ENCODE measurements around the gene TMEM52. TPM values are rescaled to one million over a fixed set of nuclear protein-coding genes. Genes with fewer than 3 reads are reported as not detected.

TMEM52 gene
- total and polyA plus RNA-seq, 2 of the 13 experiments (the other 11 are each of a cell fraction or from before 2014, with no cell fraction given), result 13.2 to 18.7 TPM

GRCh38 chr1:1959840-1960479, 40.9 kb upstream of the TMEM52 start (continued):
- TF ChIP-seq E2F5 (CRISPR knock-in tag; conservative IDR thresholded peaks at IDR 0.05), result no peak
- no peak for TF ChIP-seq ZNF17 (CRISPR knock-in tag; IDR thresholded peaks at IDR 0.05)
- TF ChIP-seq SKI (IDR thresholded peaks at IDR 0.05; ENCODE audit: partially characterized antibody), result peak; percentile 74
- no peak for TF ChIP-seq RNF219 (CRISPR knock-in tag; IDR thresholded peaks at IDR 0.05)
- TF ChIP-seq PRDM15 (CRISPR knock-in tag; IDR thresholded peaks at IDR 0.05), result no peak
- TF ChIP-seq RFXANK (CRISPR knock-in tag; IDR thresholded peaks at IDR 0.05), result no peak
- no peak for TF ChIP-seq ZNF318 (CRISPR knock-in tag; IDR thresholded peaks at IDR 0.05)
- peak; percentile 46; the same call in 1 of the 2 replicates for TF ChIP-seq SAFB2 (CRISPR knock-in tag; IDR thresholded peaks at IDR 0.05; ENCODE audit: borderline replicate concordance, low read depth)
- no peak for TF ChIP-seq MTA1 (CRISPR knock-in tag; IDR thresholded peaks at IDR 0.05; ENCODE audit: borderline replicate concordance)
- TF ChIP-seq MTERF4 (CRISPR knock-in tag; IDR thresholded peaks at IDR 0.05), result 0 out of 2 replicates have a peak, but pooled peaks have one; percentile 8
